Kidney glomerular epithelial cell (primary cell): ENCODE measurements around the gene TGFBI.

Source experiments
- DNase-seq: peaks from one replicate; lab custom pipeline; 2025; lab: John Stamatoyannopoulos, UW

Gene TGFBI

GRCh38 chr5:136065588-136065987, 36.8 kb downstream of the TGFBI start:
- DNase-seq, result no peak

- DNase-seq, result no peak
Measured at GRCh38 chr5:136066661-136067271, 38.0 kb downstream of the TGFBI start.

- peak; percentile 42 for DNase-seq
Measured at GRCh38 chr5:136067422-136067821, 38.6 kb downstream of the TGFBI start.

- no peak for DNase-seq
Measured at GRCh38 chr5:136070486-136071285, 41.9 kb downstream of the TGFBI start.

- DNase-seq, result no peak
Measured at GRCh38 chr5:136073714-136074529, 45.1 kb downstream of the TGFBI start.

- no peak for DNase-seq
Measured at GRCh38 chr5:136075466-136075891, 46.7 kb downstream of the TGFBI start.

GRCh38 chr5:136076067-136076466, 47.3 kb downstream of the TGFBI start:
- DNase-seq, result no peak

GRCh38 chr5:136076881-136077445, 48.2 kb downstream of the TGFBI start:
- no peak for DNase-seq

GRCh38 chr5:136079195-136079985, 50.6 kb downstream of the TGFBI start:
- DNase-seq, result no peak

- no peak for DNase-seq
Measured at GRCh38 chr5:136080113-136080482, 51.3 kb downstream of the TGFBI start.

- peak; percentile 76 for DNase-seq
Measured at GRCh38 chr5:136080483-136081216, 51.9 kb downstream of the TGFBI start.

GRCh38 chr5:136081217-136081591, 52.4 kb downstream of the TGFBI start:
- DNase-seq, result no peak

GRCh38 chr5:136082390-136083193, 53.8 kb downstream of the TGFBI start:
- peak; percentile 52 for DNase-seq

- no peak for DNase-seq
Measured at GRCh38 chr5:136084698-136085097, 55.9 kb downstream of the TGFBI start.

- no peak for DNase-seq
Measured at GRCh38 chr5:136086783-136087566, 58.2 kb downstream of the TGFBI start.

- DNase-seq, result no peak
Measured at GRCh38 chr5:136087961-136088871, 59.4 kb downstream of the TGFBI start.

- no peak for DNase-seq
Measured at GRCh38 chr5:136089791-136090190, 61.0 kb downstream of the TGFBI start.

- no peak for DNase-seq
Measured at GRCh38 chr5:136090319-136090718, 61.5 kb downstream of the TGFBI start.
